ENCODE data around the gene IGDCC3.

IGDCC3 gene

DNA sequence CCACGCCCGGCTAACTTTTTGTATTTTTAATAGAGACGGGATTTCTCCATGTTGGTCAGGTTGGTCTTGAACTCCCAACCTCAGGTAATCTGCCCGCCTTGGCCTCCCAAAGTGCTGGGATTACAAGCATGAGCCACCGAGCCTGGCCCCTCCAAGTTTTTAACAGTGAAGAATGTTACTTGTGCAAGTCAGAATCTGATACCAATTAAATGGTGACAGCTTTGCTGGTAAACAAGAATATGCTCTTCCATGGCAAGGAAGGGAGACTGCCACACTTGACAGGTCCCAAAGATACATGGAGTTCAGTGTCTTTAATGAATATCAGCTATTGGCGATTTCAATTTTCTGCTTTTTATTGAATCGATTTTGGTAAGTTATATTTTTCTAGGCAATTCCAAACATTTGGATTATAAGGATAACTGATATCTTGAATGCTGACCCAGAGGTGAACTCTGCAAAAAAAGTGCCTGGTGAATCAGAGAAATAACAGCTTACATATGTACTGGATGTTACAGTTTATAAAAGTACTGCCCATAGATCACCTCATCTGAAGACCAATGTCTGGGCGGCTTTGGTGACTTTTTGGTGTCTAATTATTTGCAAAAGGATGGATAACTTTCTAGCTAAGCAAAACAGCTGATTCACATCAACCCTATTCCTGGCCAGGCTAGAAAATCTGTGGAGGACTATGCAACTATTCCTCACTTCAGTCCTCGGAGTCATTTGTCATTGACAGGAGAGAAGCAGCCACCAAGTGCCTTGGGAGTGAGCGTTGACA lies 92.3 kb downstream of the IGDCC3 start:
- FAIRE-seq: no peak

- FAIRE-seq: no peak
These were observed 99.3 kb downstream of the IGDCC3 start for GRCh38 chr15:65278480-65278879.

Measured in islet of Langerhans (tissue), 1 donor.